SK-N-SH (cell line): ENCODE data around the gene SHROOM4.

Source experiments
- EP300 ChIP-seq, 2 experiments: IDR thresholded peaks; 2 replicates each; pipeline versions ENCODE4 v1.4.0 to v1.6.1; 2012; ENCODE audit warnings: borderline replicate concordance in 1 of 2, low read depth in 1 of 2, low read length in 1 of 2
- GABPA ChIP-seq: IDR thresholded peaks from 2 replicates; pipeline ENCODE4 v1.4.0; 2012; ENCODE audit warnings: low read depth, mild to moderate bottlenecking
- NFIC ChIP-seq: IDR thresholded peaks from 2 replicates; pipeline ENCODE4 v1.4.0; 2012; ENCODE audit warnings: borderline replicate concordance
- TF ChIP-seq, protein P1 (sequence below): fragments of 200-600 bp; sonication (generic); IDR thresholded peaks from 2 replicates; pipeline ENCODE4 v1.6.1; 2017; ENCODE audit warnings: antibody characterized with exemption, mild to moderate bottlenecking, moderate library complexity
- TF ChIP-seq, protein P2 (sequence below): fragments of 150-350 bp; IDR thresholded peaks from 2 replicates; pipeline ENCODE4 v1.6.1; 2017; ENCODE audit warnings: antibody characterized with exemption, low read length, low read depth, borderline replicate concordance

DNA sequence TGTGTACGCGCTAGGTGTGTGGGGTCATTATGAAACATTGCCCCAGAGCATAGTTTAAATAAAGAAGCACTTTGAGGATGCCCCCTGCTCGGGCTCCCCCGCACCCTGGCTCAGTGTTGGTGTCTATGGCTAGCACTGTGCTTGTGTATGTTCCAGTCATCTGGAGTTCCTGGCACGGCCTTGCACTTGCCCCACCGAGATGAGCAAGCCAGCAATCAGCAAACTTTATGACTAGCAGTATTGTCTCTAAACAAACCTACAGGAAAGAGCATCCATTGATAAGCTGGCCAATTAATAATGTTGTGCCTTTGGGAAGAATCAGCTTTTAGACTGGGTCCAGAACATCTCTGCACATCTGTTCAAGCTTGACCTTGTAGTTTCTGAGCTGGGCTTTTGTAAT is 707 bp upstream of the SHROOM4 start:
- TF ChIP-seq, protein P1, sequence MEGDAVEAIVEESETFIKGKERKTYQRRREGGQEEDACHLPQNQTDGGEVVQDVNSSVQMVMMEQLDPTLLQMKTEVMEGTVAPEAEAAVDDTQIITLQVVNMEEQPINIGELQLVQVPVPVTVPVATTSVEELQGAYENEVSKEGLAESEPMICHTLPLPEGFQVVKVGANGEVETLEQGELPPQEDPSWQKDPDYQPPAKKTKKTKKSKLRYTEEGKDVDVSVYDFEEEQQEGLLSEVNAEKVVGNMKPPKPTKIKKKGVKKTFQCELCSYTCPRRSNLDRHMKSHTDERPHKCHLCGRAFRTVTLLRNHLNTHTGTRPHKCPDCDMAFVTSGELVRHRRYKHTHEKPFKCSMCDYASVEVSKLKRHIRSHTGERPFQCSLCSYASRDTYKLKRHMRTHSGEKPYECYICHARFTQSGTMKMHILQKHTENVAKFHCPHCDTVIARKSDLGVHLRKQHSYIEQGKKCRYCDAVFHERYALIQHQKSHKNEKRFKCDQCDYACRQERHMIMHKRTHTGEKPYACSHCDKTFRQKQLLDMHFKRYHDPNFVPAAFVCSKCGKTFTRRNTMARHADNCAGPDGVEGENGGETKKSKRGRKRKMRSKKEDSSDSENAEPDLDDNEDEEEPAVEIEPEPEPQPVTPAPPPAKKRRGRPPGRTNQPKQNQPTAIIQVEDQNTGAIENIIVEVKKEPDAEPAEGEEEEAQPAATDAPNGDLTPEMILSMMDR: no peak
- TF ChIP-seq NFIC: no peak
- TF ChIP-seq, protein P2, sequence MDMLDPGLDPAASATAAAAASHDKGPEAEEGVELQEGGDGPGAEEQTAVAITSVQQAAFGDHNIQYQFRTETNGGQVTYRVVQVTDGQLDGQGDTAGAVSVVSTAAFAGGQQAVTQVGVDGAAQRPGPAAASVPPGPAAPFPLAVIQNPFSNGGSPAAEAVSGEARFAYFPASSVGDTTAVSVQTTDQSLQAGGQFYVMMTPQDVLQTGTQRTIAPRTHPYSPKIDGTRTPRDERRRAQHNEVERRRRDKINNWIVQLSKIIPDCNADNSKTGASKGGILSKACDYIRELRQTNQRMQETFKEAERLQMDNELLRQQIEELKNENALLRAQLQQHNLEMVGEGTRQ: no peak
- no peak for TF ChIP-seq EP300 (IDR thresholded peaks at IDR 0.05; ENCODE audit: borderline replicate concordance in 1 of 2, low read depth in 1 of 2, low read length in 1 of 2)
- no peak for TF ChIP-seq GABPA
